Suprapubic skin (tissue), 3 donors: ENCODE data around the gene FANCG.

Source experiments
- CTCF ChIP-seq, 2 donors: fragments of 200-600 bp in 1 of 2; fragments of 450-650 bp in 1 of 2; sonication (generic) in 1 of 2; IDR thresholded peaks; one replicate each; pipeline ENCODE4 v1.5.1; 2016 to 2019; ENCODE audit warnings: antibody characterized with exemption in 2 of 2, mild to moderate bottlenecking in 1 of 2, moderate library complexity in 1 of 2
- EP300 ChIP-seq: sonication (generic); formaldehyde crosslinking; IDR thresholded peaks from one replicate; pipeline ENCODE4 v1.6.1; 2017; ENCODE audit warnings: antibody characterized with exemption
- POLR2A ChIP-seq, 2 donors: fragments of 450-650 bp; IDR thresholded peaks; one replicate each; pipeline ENCODE4 v1.6.1; 2017; ENCODE audit warnings: antibody characterized with exemption in 2 of 2, mild to moderate bottlenecking in 2 of 2, moderate library complexity in 2 of 2

GRCh38 chr9:35108461-35108860 lies 28.7 kb upstream of the FANCG start:
- TF ChIP-seq CTCF (IDR thresholded peaks at IDR 0.05) (no peak), POLR2A (IDR thresholded peaks at IDR 0.05) (no peak), EP300 (no peak)
